Measurements from ENCODE around the gene PDE6D.

PDE6D gene

GRCh38 chr2:231780909-231781797, at the start of gene PDE6D:
Gene PDE6D, minus strand, starts transcription at chr2:231781282. Its CDS starts 168 bp downstream, at chr2:231781114.
- peak; percentile 94 to 96 for DNase-seq (ENCODE audit: low read depth in 1 of 2, low spot score in 1 of 2)

- DNase-seq (ENCODE audit: low read depth in 1 of 2, low spot score in 1 of 2) = no peak
These were observed 40.8 kb upstream of the PDE6D start for GRCh38 chr2:231821908-231822307.

- DNase-seq (ENCODE audit: low read depth in 1 of 2, low spot score in 1 of 2) = no peak
These were observed 39.8 kb upstream of the PDE6D start for GRCh38 chr2:231820786-231821303.

GRCh38 chr2:231819447-231820042, 38.5 kb upstream of the PDE6D start:
- DNase-seq (ENCODE audit: low read depth in 1 of 2, low spot score in 1 of 2) = no peak

GRCh38 chr2:231816327-231817026, 35.4 kb upstream of the PDE6D start:
- no peak for DNase-seq (ENCODE audit: low read depth in 1 of 2, low spot score in 1 of 2)

GRCh38 chr2:231810905-231811304, 29.8 kb upstream of the PDE6D start:
- DNase-seq (ENCODE audit: low read depth in 1 of 2, low spot score in 1 of 2) = no peak

GRCh38 chr2:231807020-231807419, 25.9 kb upstream of the PDE6D start:
- no peak for DNase-seq (ENCODE audit: low read depth in 1 of 2, low spot score in 1 of 2)

GRCh38 chr2:231803501-231804138, 22.5 kb upstream of the PDE6D start:
- no peak for DNase-seq (ENCODE audit: low read depth in 1 of 2, low spot score in 1 of 2)

- DNase-seq (ENCODE audit: low read depth in 1 of 2, low spot score in 1 of 2) = no peak
These were observed 19.5 kb upstream of the PDE6D start for GRCh38 chr2:231800493-231801091.

- DNase-seq (ENCODE audit: low read depth in 1 of 2, low spot score in 1 of 2) = no peak
These were observed 14.6 kb upstream of the PDE6D start for GRCh38 chr2:231795525-231796327.

- DNase-seq (ENCODE audit: low read depth in 1 of 2, low spot score in 1 of 2) = no peak
These were observed 13.3 kb upstream of the PDE6D start for GRCh38 chr2:231794383-231794782.

GRCh38 chr2:231791107-231791506, 10.0 kb upstream of the PDE6D start:
- no peak for DNase-seq (ENCODE audit: low read depth in 1 of 2, low spot score in 1 of 2)

- no peak for DNase-seq (ENCODE audit: low read depth in 1 of 2, low spot score in 1 of 2)
These were observed 5.8 kb upstream of the PDE6D start for GRCh38 chr2:231786917-231787292.

- peak; percentile 70 to 84 for DNase-seq (ENCODE audit: low read depth in 1 of 2, low spot score in 1 of 2)
These were observed 5.3 kb upstream of the PDE6D start, which contains the start of gene COPS7B for GRCh38 chr2:231786177-231786916. Gene COPS7B, plus strand, starts transcription at chr2:231786445. Its CDS starts 2,126 bp downstream, at chr2:231788571.

GRCh38 chr2:231785822-231786176, 4.7 kb upstream of the PDE6D start:
- no peak for DNase-seq (ENCODE audit: low read depth in 1 of 2, low spot score in 1 of 2)

GRCh38 chr2:231785413-231785812, 4.3 kb upstream of the PDE6D start:
- DNase-seq (ENCODE audit: low read depth in 1 of 2, low spot score in 1 of 2) = no peak

GRCh38 chr2:231781798-231782726, 980 bp upstream of the PDE6D start:
- DNase-seq (ENCODE audit: low read depth in 1 of 2, low spot score in 1 of 2) = no peak
